ENCODE data around the gene PPP1R18.

The PPP1R18 gene

GRCh38 chr6:30689022-30689865, 2.8 kb upstream of the PPP1R18 start:
- DNase-seq = no peak

- no peak for DNase-seq
These were observed 2.1 kb upstream of the PPP1R18 start for GRCh38 chr6:30688569-30688968.

GRCh38 chr6:30687659-30688431, 1.4 kb upstream of the PPP1R18 start:
- no peak for DNase-seq

- DNase-seq = peak; percentile 69
These were observed 638 bp upstream of the PPP1R18 start for GRCh38 chr6:30686908-30687658.

GRCh38 chr6:30685157-30686008, 1.1 kb downstream of the PPP1R18 start:
- DNase-seq = no peak

GRCh38 chr6:30684386-30685156, 1.9 kb downstream of the PPP1R18 start:
- peak; percentile 29 for DNase-seq

- DNase-seq = no peak
These were observed 2.5 kb downstream of the PPP1R18 start for GRCh38 chr6:30683980-30684338.

GRCh38 chr6:30683183-30683979, 3.1 kb downstream of the PPP1R18 start:
- no peak for DNase-seq

- peak; percentile 81 for DNase-seq
These were observed 4.0 kb downstream of the PPP1R18 start for GRCh38 chr6:30682143-30683117.

- DNase-seq = no peak
These were observed 4.7 kb downstream of the PPP1R18 start for GRCh38 chr6:30681766-30682142.

GRCh38 chr6:30679765-30680535, 6.5 kb downstream of the PPP1R18 start:
- DNase-seq = no peak

GRCh38 chr6:30678964-30679726, 7.3 kb downstream of the PPP1R18 start:
- peak; percentile 96 for DNase-seq

- no peak for DNase-seq
These were observed 9.7 kb downstream of the PPP1R18 start for GRCh38 chr6:30676660-30677285.

- DNase-seq = peak; percentile 84
These were observed 13.8 kb downstream of the PPP1R18 start, which contains the start of gene DHX16 for GRCh38 chr6:30672445-30673253. TSS of gene DHX16 (minus strand) at chr6:30673006. CDS start at chr6:30672841, 165 bp downstream.

- DNase-seq = no peak
These were observed 15.5 kb downstream of the PPP1R18 start for GRCh38 chr6:30670760-30671527.

Data from T-helper 9 cell (primary cell).